NCI-H1694 (cell line): Measurements from ENCODE around the gene MSMP.

ENCODE experiments used
- DNase-seq: peaks from one replicate; lab custom pipeline; 2025; lab: John Stamatoyannopoulos, UW

Gene MSMP

DNA sequence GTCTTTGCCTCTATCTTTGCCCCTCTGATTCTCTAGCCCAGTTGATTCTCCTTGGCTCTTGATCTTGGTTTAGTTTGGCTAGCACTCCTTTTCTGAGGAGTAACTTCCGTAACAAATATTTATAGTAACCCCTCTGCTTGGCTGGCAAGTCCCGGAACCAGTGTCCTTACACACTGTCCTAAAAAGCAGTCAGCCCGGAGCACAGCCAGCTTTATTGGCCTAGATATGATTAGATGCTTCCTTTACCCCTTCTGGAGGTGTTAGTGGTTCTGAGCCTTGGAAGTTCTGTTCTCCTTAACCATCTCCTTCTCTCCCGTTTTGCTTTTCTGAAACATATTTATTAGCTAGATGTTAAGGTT, 17.0 kb upstream of the MSMP start:
- no peak for DNase-seq

DNA sequence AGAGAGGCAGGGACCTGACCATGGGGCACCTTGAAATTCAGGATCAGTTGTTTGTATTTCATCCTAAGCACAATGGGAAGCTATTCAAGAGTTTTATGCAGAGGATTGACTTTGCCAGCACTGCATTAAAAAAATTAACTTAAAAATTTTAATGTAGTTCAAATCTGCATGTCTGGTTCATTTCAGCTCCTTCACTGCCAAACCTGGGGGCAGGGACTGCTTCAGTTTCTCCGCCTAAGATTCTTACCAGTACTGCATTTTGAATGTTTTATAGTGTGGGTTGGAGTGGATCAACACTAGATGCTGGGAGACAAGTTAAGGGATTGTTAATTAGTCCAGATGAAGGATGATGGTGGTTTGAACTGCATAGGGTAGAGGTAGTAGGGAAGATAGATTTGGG, 15.7 kb upstream of the MSMP start:
- no peak for DNase-seq

DNA sequence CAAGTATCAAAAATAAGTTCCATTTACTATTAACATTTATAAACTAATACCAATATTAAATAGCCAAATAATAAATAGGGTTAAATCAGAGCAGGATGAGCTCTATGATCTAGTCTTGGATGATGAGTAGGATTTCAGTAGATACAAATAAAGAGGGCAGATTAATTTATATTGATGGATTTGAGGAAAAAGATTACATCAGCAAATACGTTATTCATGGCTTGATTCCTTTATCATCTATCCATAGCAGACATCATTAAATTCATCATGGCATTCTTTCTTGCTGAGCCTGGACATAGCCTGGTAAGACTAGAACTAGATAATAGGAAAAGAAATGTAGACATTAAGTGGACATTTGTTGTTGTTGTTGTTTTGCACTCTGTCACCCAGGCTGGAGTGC, 13.4 kb upstream of the MSMP start:
- no peak for DNase-seq

DNA sequence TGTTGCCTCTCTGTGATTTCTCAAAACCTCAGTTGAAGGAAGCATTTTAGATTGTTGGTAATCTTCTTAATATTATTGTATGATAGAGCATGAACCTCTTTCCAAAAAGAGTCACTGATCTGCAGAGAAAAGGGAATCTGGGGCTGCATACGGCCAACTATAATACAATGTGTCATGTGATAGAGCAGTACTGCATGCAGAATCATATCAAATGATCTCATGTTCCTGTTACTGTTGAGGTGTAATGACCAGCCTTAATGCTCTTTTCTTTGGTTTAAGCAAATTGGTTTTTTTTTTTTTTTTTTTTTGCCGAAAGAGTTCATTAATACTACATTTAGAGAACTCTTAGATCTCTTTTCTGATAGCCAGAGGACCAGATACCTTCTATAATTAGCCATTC, 12.9 kb upstream of the MSMP start:
- DNase-seq: no peak

DNA sequence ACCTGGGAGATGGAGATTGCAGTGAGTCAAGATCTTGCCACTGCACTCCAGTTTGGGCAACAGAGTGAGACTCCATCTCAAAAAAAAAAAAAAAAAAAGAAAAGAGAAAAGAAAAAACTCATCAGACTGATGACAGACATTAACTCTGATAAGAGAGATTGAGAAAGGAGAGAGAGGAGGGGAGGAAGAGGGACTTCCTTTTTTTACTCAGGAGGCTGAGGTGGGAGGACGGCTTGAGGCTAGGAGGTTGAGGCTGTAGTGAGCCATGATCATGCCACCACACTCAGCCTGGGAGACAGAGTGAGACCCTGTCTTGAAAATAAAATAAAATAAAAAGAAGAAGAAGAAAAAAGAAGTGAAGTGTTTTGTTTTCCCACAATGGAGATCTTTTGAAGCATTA, 9.7 kb upstream of the MSMP start:
- DNase-seq: no peak

DNA sequence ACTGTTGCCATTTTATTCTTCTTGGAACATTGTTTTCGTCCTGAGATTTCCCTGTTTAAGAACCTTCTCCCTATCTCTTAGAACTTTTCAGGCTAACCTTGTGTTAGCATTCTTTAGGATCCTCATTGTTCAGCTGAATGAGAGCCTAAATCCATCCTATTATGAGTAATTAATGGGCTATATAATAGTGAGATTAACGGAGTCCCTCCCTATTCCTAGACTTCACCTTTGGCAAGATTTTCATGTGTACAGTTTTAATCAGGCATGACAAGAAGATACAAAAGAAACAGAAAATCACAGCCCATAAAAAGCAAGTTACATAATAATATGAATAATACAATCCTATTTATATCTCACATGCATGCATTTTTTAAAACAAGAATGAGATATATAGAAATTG, 9.1 kb upstream of the MSMP start:
- no peak for DNase-seq

DNA sequence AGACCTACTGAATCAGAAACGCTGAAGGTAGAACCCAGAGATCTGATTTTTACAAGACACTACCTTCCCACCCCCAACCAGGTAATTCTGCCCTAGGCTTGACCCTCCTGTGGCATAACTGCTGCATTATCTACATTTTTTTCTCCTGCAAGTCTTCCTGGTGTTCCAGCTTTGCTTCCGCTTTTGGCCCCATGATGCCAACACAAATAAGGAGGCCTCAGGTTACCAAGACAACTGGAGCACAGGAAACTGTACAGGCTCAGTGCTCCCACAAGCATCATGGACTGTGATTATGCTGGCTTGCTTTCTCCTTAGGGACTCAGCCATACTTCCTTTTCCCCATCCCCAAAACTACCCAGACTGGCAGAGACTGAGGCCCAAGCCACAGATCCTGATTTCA, 6.6 kb upstream of the MSMP start:
- no peak for DNase-seq

DNA sequence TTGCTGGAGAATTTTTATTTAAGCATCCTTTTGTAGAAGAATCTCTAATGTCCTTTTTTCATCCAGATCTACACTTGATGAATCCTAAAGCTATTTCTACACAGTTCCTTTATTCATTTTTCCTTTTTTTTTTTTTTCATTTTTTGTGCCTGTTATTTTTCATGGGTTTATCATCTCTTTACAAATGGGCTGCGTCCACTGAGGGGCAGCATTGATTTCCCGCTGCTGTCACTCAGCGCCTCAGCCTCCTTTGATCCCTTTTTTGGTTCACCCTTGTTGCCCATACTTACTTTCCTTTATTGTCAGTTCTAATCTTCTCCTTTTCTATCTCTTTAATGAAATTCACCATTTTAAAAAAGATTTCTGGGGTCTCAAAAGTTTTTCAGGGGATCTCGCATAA, 5.7 kb upstream of the MSMP start:
- DNase-seq: no peak

DNA sequence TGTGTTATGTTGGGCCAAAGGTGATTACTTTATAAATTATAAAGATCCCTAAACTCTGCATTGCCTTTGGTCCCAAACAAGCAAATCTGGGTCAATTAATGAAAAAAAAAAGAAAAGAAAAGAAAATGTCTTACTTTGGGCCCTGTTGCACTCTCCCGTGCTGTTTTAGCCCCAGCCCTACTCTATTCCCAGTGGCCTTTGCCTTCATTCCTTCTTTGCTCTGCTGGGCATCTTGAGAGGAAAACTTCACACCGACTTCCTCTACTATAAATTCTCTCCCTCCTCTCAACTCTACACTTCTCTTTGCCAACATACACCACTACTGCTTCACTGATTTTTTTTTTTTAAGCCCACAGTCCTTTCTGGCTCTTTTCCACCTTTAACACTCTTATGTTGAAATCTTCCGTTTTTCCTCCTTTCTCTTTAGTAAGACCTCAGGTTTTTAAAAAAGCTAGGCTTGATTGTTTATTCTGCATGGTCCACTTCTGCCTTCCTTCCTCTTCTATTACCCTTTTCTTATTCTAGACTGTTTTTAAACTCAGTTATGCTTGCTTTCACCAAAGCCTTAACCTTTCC, 4.5 kb upstream of the MSMP start:
- DNase-seq: no peak

DNA sequence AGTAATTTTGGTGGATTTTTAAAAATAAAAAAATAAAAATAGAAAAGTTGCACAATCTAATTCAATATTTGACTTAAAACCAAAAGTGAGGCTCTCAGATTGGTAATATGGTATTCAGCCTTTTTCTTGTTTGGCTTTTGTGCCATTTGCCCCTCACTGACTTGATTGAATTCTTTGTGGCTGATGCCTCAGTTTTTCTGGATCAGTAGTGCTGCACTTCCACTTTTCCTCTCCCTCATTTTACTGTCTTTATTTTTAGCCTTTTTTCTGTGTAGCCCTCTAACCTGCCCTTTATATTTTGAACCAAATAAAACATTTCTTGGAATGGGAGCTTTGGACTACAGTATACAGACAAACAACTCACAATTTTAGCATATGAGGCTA, 3.8 kb upstream of the MSMP start:
- no peak for DNase-seq

DNA sequence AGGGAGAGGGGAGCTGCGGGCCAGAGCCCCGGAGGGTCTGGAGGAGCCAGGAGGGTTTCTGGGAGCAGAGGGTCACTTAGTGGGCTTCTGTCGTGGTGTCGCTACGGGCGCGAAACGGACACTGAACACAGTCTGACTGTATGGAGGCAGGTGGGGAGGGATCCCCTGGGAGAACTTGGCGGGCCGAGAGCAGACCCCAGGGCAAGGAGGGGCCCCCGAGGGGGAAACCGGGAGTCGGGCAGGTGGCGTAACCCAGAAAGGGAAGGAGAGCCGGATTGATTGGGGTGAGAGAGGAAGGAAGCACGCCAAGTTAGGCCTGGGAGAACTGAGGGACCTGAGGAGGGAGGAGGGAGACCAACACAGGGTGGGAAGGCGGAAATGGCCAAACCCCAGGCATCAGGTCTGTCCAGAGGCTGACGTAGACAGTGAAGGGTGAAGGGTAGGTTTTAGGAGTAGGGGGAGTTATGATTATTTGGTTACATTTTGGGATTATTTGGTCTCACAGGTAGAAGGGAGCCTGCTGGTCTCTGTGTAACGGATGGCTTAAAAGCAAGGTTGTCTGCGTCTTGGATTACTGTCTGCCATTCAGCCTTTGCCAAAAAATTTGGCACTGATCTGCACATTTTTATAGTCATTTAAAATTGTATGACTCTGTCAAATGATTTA, 3.3 kb upstream of the MSMP start:
- no peak for DNase-seq

DNA sequence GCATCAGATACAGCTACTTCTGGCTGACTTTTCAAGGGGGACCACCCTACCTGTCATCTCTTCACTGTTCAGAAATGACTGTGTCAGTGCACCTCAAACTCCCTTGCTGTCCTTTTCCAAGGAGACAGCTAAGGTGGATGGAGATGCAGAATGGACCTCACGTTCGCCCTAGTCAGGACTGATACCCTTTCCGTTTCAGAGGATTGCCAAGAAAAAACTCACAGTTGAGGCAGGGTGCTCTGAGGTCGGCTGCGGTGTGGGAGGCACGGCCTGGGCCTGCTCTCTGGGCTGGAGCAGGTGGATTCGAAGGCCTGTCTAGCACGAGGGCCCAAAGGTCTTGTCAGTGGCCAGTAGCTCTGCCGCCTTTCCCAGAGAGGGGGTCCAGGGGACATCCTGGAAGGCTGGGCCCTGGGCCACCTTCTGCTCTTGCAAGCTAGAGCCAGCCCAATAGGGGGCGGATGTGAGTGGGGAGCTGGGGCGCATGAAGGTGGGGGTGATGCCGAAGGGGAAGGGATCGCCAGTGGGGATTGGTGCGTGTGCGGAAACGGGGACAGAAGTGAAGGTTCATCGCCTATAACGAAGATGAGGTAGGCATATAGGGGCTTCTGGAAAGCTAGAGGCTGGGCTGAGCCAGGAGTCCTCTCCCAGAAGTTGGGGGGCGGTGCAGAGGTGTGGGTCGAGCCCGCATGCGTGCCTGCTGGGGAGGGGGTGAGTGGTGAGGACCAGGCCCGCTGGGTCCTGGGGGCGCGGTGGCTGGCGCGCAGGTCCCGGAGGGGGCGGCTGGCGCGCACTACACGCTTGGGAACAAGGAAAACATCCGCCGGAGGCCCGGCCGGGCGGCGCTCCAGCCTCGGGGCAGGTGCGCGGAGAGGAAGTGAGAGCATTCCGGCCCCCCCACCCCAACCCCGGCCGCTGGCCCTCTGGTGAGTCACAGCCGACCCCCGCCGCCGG, 2.5 kb upstream of the MSMP start:
- DNase-seq: no peak

DNA sequence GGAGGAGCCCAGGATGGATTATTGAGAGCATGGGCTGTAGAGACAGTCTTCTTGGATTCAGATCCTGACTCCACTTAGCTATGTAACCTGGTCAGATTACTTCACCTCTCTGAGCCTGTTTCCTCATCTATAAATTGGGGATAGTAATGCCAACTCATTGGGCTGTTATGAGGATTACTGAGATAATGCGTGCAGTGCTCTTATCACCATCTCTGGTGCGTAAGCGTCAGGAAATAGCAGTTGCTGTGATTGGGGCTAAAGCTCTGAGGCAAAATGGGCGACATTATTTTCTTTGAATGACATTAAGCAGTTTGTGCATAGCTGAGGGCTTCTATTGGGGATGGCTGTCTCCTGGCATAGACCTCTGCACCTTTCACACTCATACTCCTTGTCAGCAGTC, 995 bp upstream of the MSMP start:
- no peak for DNase-seq

DNA sequence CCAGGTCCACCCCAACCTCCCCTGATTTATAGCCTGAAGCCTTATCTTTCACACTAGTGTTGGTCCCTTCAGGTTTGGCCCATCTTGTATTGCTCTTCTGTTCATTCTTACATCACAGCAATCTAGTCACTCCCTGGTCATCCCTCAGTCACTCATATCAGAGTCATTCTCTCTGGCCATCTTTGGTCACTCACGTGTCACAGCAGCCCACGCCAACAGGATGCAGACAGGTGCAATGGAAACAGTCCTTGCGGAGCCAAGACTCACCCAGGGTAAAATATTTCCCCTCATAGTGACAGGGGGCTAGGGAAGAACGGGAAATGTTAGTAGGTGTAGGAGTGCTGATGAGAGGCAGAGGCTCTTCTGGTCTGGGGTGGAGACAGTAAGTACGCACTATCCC, 610 bp downstream of the MSMP start:
- no peak for DNase-seq

DNA sequence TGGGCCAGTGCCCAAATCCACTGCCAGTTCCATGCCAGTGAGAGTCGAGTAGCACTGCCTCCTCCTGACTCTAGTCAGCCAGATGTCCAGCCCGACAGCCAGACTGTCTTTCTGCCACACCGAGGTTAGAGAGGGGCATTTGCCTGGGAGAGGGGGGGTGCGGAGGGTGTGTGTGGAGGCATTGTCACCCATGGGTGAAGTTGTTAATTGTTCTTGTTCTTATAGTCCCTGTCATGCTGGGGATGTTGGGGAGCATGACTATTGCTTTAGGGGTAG, 3.9 kb downstream of the MSMP start:
- no peak for DNase-seq

DNA sequence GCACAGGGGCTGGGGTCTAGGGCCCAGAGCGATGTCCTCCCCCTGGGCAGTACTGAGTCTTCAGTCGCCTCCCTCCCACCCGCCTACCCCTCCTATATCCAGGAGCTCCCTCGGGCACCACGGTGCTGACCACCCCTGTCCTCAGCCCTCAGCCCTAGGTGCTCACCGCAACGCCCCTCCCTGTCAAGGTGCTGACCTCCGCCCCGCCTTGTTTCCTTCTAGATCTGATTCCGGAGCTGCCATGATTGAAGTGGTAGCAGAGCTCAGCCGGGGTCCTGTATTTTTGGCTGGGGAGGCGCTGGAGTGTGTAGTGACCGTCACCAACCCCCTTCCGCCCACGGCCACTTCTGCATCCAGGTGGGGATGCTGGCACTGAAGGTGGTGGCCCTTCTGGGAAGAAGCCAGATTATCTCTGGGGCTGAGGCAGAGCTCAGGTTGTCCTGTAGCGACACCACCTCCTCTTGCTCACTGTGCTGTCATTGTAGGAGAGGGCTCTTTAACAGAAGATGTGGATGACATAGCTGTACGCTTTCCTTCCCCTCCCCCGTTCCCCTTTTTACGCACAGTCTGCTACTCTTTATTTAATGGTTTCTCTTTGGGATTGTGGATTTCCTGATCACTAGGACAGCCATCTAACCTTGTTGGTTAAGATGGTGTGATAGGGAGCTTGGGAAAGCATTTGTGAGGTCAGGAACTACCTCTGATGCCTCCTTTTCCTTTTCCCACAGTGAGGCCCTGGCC, 4.4 kb downstream of the MSMP start:
- DNase-seq: no peak

DNA sequence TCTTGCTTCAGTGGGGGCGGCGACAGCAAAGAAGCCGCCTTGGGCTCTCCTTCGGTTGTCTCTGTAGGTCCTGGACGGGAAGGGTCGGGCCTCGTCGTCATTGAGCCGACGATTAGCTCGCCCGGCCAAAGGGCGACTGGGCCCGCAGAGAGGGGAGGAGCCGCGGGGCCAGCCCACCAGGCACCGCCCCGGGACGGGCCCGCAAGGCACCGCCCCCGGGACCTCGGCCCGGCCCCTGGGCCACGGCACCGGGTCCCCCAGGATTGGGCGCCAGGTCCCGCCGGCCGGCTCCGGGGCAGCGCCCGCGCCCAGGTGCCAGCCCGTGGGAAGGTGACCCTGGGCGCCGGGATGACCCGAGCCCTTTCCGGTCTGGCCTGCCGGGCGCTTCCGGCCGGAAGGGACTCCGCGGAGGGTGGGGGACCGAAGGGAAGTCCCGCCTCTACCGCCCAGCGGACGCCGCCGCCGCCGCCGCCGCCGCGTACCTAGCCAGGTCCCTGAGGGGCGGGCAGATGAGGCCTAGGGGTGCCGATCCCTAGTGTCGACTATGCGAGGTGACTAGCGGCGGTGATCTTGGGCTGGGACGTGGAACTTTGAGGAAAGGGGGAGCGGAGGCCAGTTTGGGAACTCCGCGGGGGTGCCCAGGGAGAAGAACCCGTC, 5.1 kb downstream of the MSMP start, which contains the start of the genes GBA2 and RGP1:
Gene GBA2, minus strand, starts transcription at position 371 of the 657 bp plus-strand sequence. CDS start 524 bp downstream, outside the sequence.
Gene RGP1, plus strand, starts transcription at position 430 of the 657 bp plus-strand sequence. CDS start 469 bp downstream, outside the sequence.
- DNase-seq: peak; percentile 19

DNA sequence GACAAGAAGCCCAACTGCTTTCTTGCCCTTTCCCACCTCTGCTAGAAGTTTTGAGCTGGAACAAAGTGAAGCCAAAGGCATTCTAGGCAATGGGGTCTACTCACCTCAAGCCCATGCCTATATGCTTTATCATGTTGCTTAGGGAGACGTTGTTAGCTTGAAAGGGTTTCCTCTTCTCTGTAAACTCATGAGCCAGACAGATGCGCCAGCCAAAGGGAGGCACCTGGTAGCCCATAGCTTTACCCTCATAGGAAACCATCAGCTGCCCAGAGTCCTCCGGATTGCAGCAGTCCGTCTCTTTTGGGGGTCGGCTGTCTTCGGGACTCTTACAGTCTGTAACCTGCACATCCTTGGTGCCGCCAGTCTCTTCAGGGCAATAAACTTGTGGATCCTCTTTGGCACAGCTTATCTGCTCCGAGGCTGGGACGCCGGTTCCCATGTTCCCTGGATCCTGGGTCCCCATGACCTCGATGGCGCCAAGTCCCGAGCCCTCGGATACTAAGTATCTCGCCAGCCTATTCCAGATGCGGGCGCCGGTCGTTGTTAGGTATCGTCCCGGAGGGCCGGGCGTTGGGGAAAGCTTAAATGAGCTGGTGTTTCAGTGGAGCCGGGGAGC, 5.7 kb downstream of the MSMP start:
- DNase-seq: no peak

DNA sequence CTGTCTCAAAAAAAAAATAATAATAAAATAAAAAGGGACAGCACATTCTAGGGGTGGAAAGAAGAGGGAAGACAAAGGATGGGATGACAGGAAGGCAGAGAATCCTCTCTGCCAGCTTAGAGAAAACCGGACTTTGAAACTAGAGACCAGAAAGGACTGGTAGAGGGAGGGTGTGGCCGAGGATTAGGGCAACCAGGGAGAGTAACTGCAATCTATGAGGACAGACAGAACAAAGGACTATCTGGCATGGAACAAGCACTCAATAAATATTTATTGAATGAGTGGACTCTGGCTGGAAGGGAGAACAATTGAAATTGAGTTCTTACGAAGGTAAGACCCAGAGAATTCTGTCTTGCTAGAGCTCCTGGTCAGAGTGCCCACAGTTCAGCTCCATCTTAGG, 7.5 kb downstream of the MSMP start:
- no peak for DNase-seq

DNA sequence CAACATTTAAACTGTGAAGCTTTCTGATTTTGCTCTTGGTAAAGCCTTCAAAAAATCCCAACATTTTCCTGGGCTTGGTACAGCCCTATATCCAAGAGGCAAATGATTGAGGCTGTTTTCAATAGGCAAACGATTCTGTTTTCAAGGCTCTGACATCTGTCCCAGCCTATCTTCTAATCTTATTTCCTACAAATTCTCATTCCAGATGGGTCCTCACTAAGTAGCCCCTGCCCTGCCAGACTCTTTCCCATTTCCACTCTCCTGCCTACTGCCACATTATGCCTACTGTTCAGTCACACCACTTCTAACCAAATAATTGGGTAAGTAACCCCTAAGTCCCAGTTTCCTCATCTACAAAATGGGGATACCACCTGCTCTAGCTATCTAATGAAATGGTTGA, 8.5 kb downstream of the MSMP start:
- DNase-seq: no peak

DNA sequence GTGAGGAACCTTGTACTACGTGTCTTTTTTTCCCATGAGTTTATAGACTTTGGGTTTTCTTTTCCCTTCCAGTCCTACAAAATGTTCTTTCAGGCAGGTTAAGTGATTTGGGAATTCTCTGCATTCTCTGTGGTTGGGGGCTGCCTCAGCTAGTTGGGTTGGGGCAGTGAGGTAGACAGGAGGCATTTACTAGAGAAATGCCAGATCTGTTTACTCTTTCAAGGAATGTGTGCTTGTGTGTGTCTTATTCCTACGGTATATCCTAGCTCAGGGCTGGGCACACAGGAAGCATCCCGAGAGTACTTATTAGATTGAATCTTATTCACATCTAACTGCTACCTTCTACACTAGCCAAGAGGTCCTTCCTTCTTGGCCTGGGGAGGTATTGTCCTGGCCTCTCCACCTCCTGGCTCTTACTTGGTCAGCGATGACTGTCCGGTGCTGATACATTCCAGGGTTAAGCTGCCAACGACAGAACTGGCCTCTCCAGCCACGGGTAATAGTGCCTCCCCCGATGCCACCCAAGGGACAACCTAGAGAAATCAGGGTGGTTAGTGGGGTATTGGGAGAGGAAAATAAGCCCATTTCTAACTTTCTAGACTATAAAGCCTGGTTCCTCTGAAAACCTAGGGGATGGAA, 10.1 kb downstream of the MSMP start:
- no peak for DNase-seq
